ENCODE results near the gene PCDH1. TPM values are rescaled to one million over a fixed set of nuclear protein-coding genes. Genes with fewer than 3 reads are reported as not detected.

PCDH1 gene
- total RNA-seq, 1 donor, result 1.4 TPM

- H3K27ac ChIP-seq (ENCODE audit: low read depth, low read length), result no peak overlapping the region
- H3K4me2 ChIP-seq (ENCODE audit: insufficient read depth, low read length), result no peak overlapping the region
- no peaks in the 10 kb centered on the region for H3K79me2 ChIP-seq (ENCODE audit: insufficient read depth, low read length)
- no peaks in the 10 kb centered on the region for H4K20me1 ChIP-seq (ENCODE audit: insufficient read depth, low read length)
- TF ChIP-seq CTCF (IDR thresholded peaks at IDR 0.05; ENCODE audit: extremely low read depth, low read depth, low read length), result no peak
- peak; percentile 87 for DNase-seq (ENCODE audit: insufficient read length, low spot score, missing footprints)
- H3K4me1 ChIP-seq (ENCODE audit: insufficient read depth, low read length), result peaks cover 7% of the 10 kb centered on the region
- H3K4me3 ChIP-seq (ENCODE audit: insufficient read depth, low read length), result no peak overlapping the region
- H3K9me3 ChIP-seq (ENCODE audit: low read depth, low read length), result no peaks in the 10 kb centered on the region
- no peak overlapping the region for H2AFZ ChIP-seq (ENCODE audit: low read length)
- no peaks in the 10 kb centered on the region for H3K36me3 ChIP-seq (ENCODE audit: insufficient read depth, low read length)
- peaks cover 36% of the 10 kb centered on the region for H3K27me3 ChIP-seq (ENCODE audit: insufficient read depth, low read length)
Measured at GRCh38 chr5:141915881-141916336, 37.7 kb upstream of the PCDH1 start.

GRCh38 chr5:141914797-141915196 lies 36.6 kb upstream of the PCDH1 start:
- no peak overlapping the region for H3K4me3 ChIP-seq (ENCODE audit: insufficient read depth, low read length)
- no peak for DNase-seq (ENCODE audit: insufficient read length, low spot score, missing footprints)
- H3K9me3 ChIP-seq (ENCODE audit: low read depth, low read length), result no peaks in the 10 kb centered on the region
- no peaks in the 10 kb centered on the region for H4K20me1 ChIP-seq (ENCODE audit: insufficient read depth, low read length)
- no peak overlapping the region for H3K27ac ChIP-seq (ENCODE audit: low read depth, low read length)
- H3K36me3 ChIP-seq (ENCODE audit: insufficient read depth, low read length), result no peaks in the 10 kb centered on the region
- no peak overlapping the region for H3K4me2 ChIP-seq (ENCODE audit: insufficient read depth, low read length)
- H3K79me2 ChIP-seq (ENCODE audit: insufficient read depth, low read length), result no peaks in the 10 kb centered on the region
- H3K27me3 ChIP-seq (ENCODE audit: insufficient read depth, low read length), result peaks cover 36% of the 10 kb centered on the region
- H3K4me1 ChIP-seq (ENCODE audit: insufficient read depth, low read length), result peaks cover 7% of the 10 kb centered on the region
- H2AFZ ChIP-seq (ENCODE audit: low read length), result peak overlapping the region; percentile 83
- TF ChIP-seq CTCF (IDR thresholded peaks at IDR 0.05; ENCODE audit: extremely low read depth, low read depth, low read length), result no peak

GRCh38 chr5:141914199-141914743 lies 36.1 kb upstream of the PCDH1 start:
- H3K27ac ChIP-seq (ENCODE audit: low read depth, low read length), result no peak overlapping the region
- H3K27me3 ChIP-seq (ENCODE audit: insufficient read depth, low read length), result peaks cover 36% of the 10 kb centered on the region
- H2AFZ ChIP-seq (ENCODE audit: low read length), result peak overlapping the region; percentile 83
- no peaks in the 10 kb centered on the region for H3K36me3 ChIP-seq (ENCODE audit: insufficient read depth, low read length)
- no peaks in the 10 kb centered on the region for H4K20me1 ChIP-seq (ENCODE audit: insufficient read depth, low read length)
- DNase-seq (ENCODE audit: insufficient read length, low spot score, missing footprints), result peak; percentile 87
- TF ChIP-seq CTCF (IDR thresholded peaks at IDR 0.05; ENCODE audit: extremely low read depth, low read depth, low read length), result no peak
- peak overlapping the region; percentile 66 for H3K4me3 ChIP-seq (ENCODE audit: insufficient read depth, low read length)
- no peaks in the 10 kb centered on the region for H3K9me3 ChIP-seq (ENCODE audit: low read depth, low read length)
- H3K4me2 ChIP-seq (ENCODE audit: insufficient read depth, low read length), result peak overlapping the region; percentile 93
- no peaks in the 10 kb centered on the region for H3K79me2 ChIP-seq (ENCODE audit: insufficient read depth, low read length)
- peaks cover 8% of the 10 kb centered on the region for H3K4me1 ChIP-seq (ENCODE audit: insufficient read depth, low read length)

- peak overlapping the region; percentile 66 for H3K4me3 ChIP-seq (ENCODE audit: insufficient read depth, low read length)
- no peak for TF ChIP-seq CTCF (IDR thresholded peaks at IDR 0.05; ENCODE audit: extremely low read depth, low read depth, low read length)
Measured at GRCh38 chr5:141913560-141914198, 35.5 kb upstream of the PCDH1 start.

More at GRCh38 chr5:141913560-141914198, 35.5 kb upstream of the PCDH1 start:
- peaks cover 11% of the 10 kb centered on the region for H3K4me1 ChIP-seq (ENCODE audit: insufficient read depth, low read length)
- DNase-seq (ENCODE audit: insufficient read length, low spot score, missing footprints), result no peak
- peaks cover 36% of the 10 kb centered on the region for H3K27me3 ChIP-seq (ENCODE audit: insufficient read depth, low read length)
- H3K79me2 ChIP-seq (ENCODE audit: insufficient read depth, low read length), result no peaks in the 10 kb centered on the region
- peak overlapping the region; percentile 83 for H2AFZ ChIP-seq (ENCODE audit: low read length)
- peak overlapping the region; percentile 93 for H3K4me2 ChIP-seq (ENCODE audit: insufficient read depth, low read length)
- H3K36me3 ChIP-seq (ENCODE audit: insufficient read depth, low read length), result no peaks in the 10 kb centered on the region
- no peaks in the 10 kb centered on the region for H4K20me1 ChIP-seq (ENCODE audit: insufficient read depth, low read length)
- H3K9me3 ChIP-seq (ENCODE audit: low read depth, low read length), result no peaks in the 10 kb centered on the region
- H3K27ac ChIP-seq (ENCODE audit: low read depth, low read length), result no peak overlapping the region

Data from osteoblast (primary cell).